OCI-LY7 (cell line): Measurements from ENCODE around the gene EGLN2. TPM values are rescaled to one million over a fixed set of nuclear protein-coding genes. Genes with fewer than 3 reads are reported as not detected.

Experiments used
- BruUV-seq: library from RNA; stranded (reverse); fragments of 400-500 nt; replicated peaks from 2 replicates; lab custom pipeline; 2021; lab: Mats Ljungman, UMichigan
- CTCF ChIA-PET: fragments of 300-600 bp; sonication (Branson Sonifier 250); formaldehyde crosslinking; loops from one replicate; lab custom pipeline; 2022; ENCODE audit warnings: antibody characterized with exemption; ENCODE audit not compliant: unreplicated experiment; lab: Charles Lee
- POLR2A ChIA-PET: fragments of 300-600 bp; sonication (Branson Sonifier 250); formaldehyde crosslinking; loops from one replicate; lab custom pipeline; 2022; ENCODE audit warnings: antibody characterized with exemption; lab: Charles Lee
- DNase-seq: peaks from one replicate; pipeline ENCODE4 v3.0.0-alpha.2; 2015; ENCODE audit warnings: low spot score
- H2AFZ ChIP-seq: fragments of 200-600 bp; sonication (generic), shearing (Covaris generic); 2 replicates; pipeline ENCODE4 v1.6.1; 2014; ENCODE audit warnings: mild to moderate bottlenecking, antibody characterized with exemption, low read length, moderate library complexity
- H3K27ac ChIP-seq: fragments of 200-600 bp; sonication (generic); 2 replicates; pipeline ENCODE4 v1.5.1; 2014; ENCODE audit warnings: mixed run types, low read depth, mild to moderate bottlenecking, moderate library complexity, low read length, inconsistent platforms; ENCODE audit not compliant: poor library complexity, severe bottlenecking
- H3K36me3 ChIP-seq: fragments of 200-600 bp; sonication (generic); 2 replicates; pipeline ENCODE4 v1.6.1; 2014; ENCODE audit warnings: mild to moderate bottlenecking, antibody characterized with exemption, low read length, moderate library complexity, mixed read lengths; ENCODE audit not compliant: insufficient read depth
- H3K4me1 ChIP-seq: fragments of 200-600 bp; sonication (generic); 2 replicates; pipeline ENCODE4 v1.5.1; 2014; ENCODE audit warnings: mild to moderate bottlenecking, low read length; ENCODE audit not compliant: insufficient read depth, poor library complexity, severe bottlenecking
- H3K4me2 ChIP-seq: fragments of 200-600 bp; sonication (generic); 2 replicates; pipeline ENCODE4 v1.6.1; 2014; ENCODE audit warnings: mild to moderate bottlenecking, low read length
- H3K4me3 ChIP-seq: fragments of 200-600 bp; sonication (generic); 2 replicates; pipeline ENCODE4 v1.5.1; 2014; ENCODE audit warnings: mild to moderate bottlenecking, low read depth, low read length; ENCODE audit not compliant: poor library complexity, severe bottlenecking
- H3K79me2 ChIP-seq: fragments of 200-600 bp; sonication (generic); 2 replicates; pipeline ENCODE4 v1.6.1; 2016; ENCODE audit warnings: low read depth, mild to moderate bottlenecking, low read length, moderate library complexity, mixed read lengths; ENCODE audit not compliant: insufficient read depth
- H3K9me2 ChIP-seq: fragments of 200-600 bp; sonication (generic); 2 replicates; pipeline ENCODE4 v1.6.1; 2016; ENCODE audit warnings: mild to moderate bottlenecking, low read length, mixed read lengths; ENCODE audit not compliant: insufficient read depth
- H3K9me3 ChIP-seq: fragments of 200-600 bp; sonication (generic); 2 replicates; pipeline ENCODE4 v1.6.1; 2014; ENCODE audit warnings: mild to moderate bottlenecking, mixed run types, low read length, mixed read lengths
- H4K20me1 ChIP-seq: fragments of 200-600 bp; sonication (generic); 2 replicates; pipeline ENCODE4 v1.6.1; 2014; ENCODE audit warnings: mild to moderate bottlenecking, antibody characterized with exemption, low read length, moderate library complexity, mixed read lengths; ENCODE audit not compliant: insufficient read depth
- CTCF ChIP-seq: fragments of 200-600 bp; sonication (generic); conservative IDR thresholded peaks from 2 replicates; pipeline ENCODE4 v1.5.1; 2014; ENCODE audit warnings: mild to moderate bottlenecking, antibody characterized with exemption, low read length, moderate library complexity, mixed read lengths
- EZH2phosphoT487 ChIP-seq: fragments of 200-600 bp; sonication (generic); IDR thresholded peaks from 2 replicates; pipeline ENCODE4 v1.6.1; 2018; ENCODE audit warnings: low read depth, borderline replicate concordance, mild to moderate bottlenecking, mixed run types, antibody characterized with exemption, low read length, moderate library complexity, mixed read lengths
- intact Hi-C: fragments of 100-400 bp; cut with micrococcal nuclease; formaldehyde crosslinking; loops from one replicate; pipeline ENCODE4 v1.10.0; 2022; ENCODE audit not compliant: unreplicated experiment
- total RNA-seq, 2 experiments: library from RNA; depleted of rRNA in 1 of 2; stranded (reverse); fragments of >200 nt in 1 of 2; shearing (Covaris generic) in 1 of 2; gene quantifications; 2 replicates each; pipeline ENCODE4 v1.2.3, GENCODE V29; 2014 to 2022

Gene EGLN2
- total RNA-seq, 2 experiments from 2014 or later, result 81.6 to 87.9 TPM

GRCh38 chr19:40777937-40778705 lies 20.9 kb upstream of the EGLN2 start, which contains the start of gene RAB4B:
TSS of gene RAB4B (plus strand) at chr19:40778247. CDS start at chr19:40778376, 129 bp downstream.
- intact Hi-C loops, result loop anchor here (1.0 to 10.0 kb wide), 4 partner anchors 21 to 173 kb away; partner anchors contain the start of genes ACTMAP, COQ8B, EGLN2 and LTBP4

GRCh38 chr19:40778706-40779284 lies 20.2 kb upstream of the EGLN2 start:
- peaks cover 34% of the 10 kb centered on the region for H3K4me1 ChIP-seq
- ChIA-PET POLR2A (interaction anchor here (0.6 to 3.5 kb wide), 12 partner anchors 8 to 138 kb away, joined by 3 to 31 read pairs (median 4); partner anchors contain the start of genes ACTMAP, EGLN2 and SNRPA), CTCF (interaction anchor here (0.5 to 0.6 kb wide), 2 partner anchors 25 to 165 kb away, joined by 3 read pairs; no protein-coding TSS in a partner anchor)
- no peak for DNase-seq
- peaks cover 6% of the 10 kb centered on the region; the same call in 1 of the 2 replicates for H3K79me2 ChIP-seq
- no peaks in the 10 kb centered on the region for H3K9me3 ChIP-seq
- no peaks in the 10 kb centered on the region for H3K9me2 ChIP-seq
- peak overlapping the region; percentile 77 for H3K4me2 ChIP-seq
- peak overlapping the region; percentile 73 for H3K4me3 ChIP-seq
- H3K27ac ChIP-seq, result peak overlapping the region; percentile 95
- H3K36me3 ChIP-seq, result peaks cover 4% of the 10 kb centered on the region; the same call in 1 of the 2 replicates
- TF ChIP-seq EZH2phosphoT487, result no peak
- no peak for TF ChIP-seq CTCF
- peak overlapping the region; percentile 46; the same call in 1 of the 2 replicates for H2AFZ ChIP-seq
- no peaks in the 10 kb centered on the region for H4K20me1 ChIP-seq
- intact Hi-C loops, result loop anchor here (10.0 kb wide), 1 partner anchor 174 kb away; the partner anchor contains the start of gene LTBP4
- BruUV-seq, result no TSS peak

More at GRCh38 chr19:40777937-40778705, 20.9 kb upstream of the EGLN2 start, which contains the start of gene RAB4B:
- no peaks in the 10 kb centered on the region for H3K9me2 ChIP-seq
- peak within 1 kb of the TSS; percentile 73 for H3K4me3 ChIP-seq
- POLR2A ChIA-PET, result interaction anchor here (0.7 to 3.5 kb wide), 15 partner anchors 8 to 172 kb away, joined by 3 to 31 read pairs (median 4); partner anchors contain the start of genes ACTMAP, EGLN2 and SNRPA
- H4K20me1 ChIP-seq, result no peaks in the 10 kb centered on the region
- peaks cover 4% of the 10 kb centered on the region; the same call in 1 of the 2 replicates for H3K36me3 ChIP-seq
- peak; percentile 100 for DNase-seq
- BruUV-seq, result no TSS peak
- H3K27ac ChIP-seq, result peak within 1 kb of the TSS; percentile 95
- no peaks in the 10 kb centered on the region for H3K9me3 ChIP-seq
- peak within 1 kb of the TSS; percentile 46; the same call in 1 of the 2 replicates for H2AFZ ChIP-seq
- CTCF ChIA-PET, result interaction anchor here (0.5 to 1.2 kb wide), 4 partner anchors 21 to 166 kb away, joined by 3 to 6 read pairs (median 3); partner anchors contain the start of gene EGLN2
- TF ChIP-seq EZH2phosphoT487, result no peak
- H3K79me2 ChIP-seq, result peaks cover 6% of the 10 kb centered on the region; the same call in 1 of the 2 replicates
- peak within 1 kb of the TSS; percentile 86 for H3K4me2 ChIP-seq
- H3K4me1 ChIP-seq, result peaks cover 37% of the 10 kb centered on the region

- H3K27ac ChIP-seq, result no peak overlapping the region
- no peaks in the 10 kb centered on the region for H4K20me1 ChIP-seq
- CTCF ChIA-PET, result no interaction called here
Measured at GRCh38 chr19:40780582-40780981, 18.4 kb upstream of the EGLN2 start.

More at GRCh38 chr19:40780582-40780981, 18.4 kb upstream of the EGLN2 start:
- Histone ChIP-seq H3K4me3 (no peak overlapping the region), H3K9me3 (no peaks in the 10 kb centered on the region), H3K79me2 (peaks cover 6% of the 10 kb centered on the region; the same call in 1 of the 2 replicates), H3K36me3 (peaks cover 4% of the 10 kb centered on the region; the same call in 1 of the 2 replicates), H3K9me2 (no peaks in the 10 kb centered on the region), H2AFZ (no peak overlapping the region), H3K4me2 (no peak overlapping the region), H3K4me1 (peaks cover 23% of the 10 kb centered on the region)
- POLR2A ChIA-PET, result interaction anchor here (0.7 kb wide), 1 partner anchor 63 kb away, joined by 3 read pairs; no protein-coding TSS in a partner anchor
- no peak for DNase-seq
- intact Hi-C loops, result no loop called here
- TF ChIP-seq CTCF (no peak), EZH2phosphoT487 (no peak)
- no TSS peak for BruUV-seq
